ENCODE data around the gene TMEM181. TPM values are rescaled to one million over a fixed set of nuclear protein-coding genes. Genes with fewer than 3 reads are reported as not detected.
"Not testable (repeated sequence)": the region's sequence is repeated elsewhere in the genome, so short reads cannot be mapped to it uniquely, and the experiment has no call there.

Gene TMEM181
- total RNA-seq, 1 experiment from 2014 or later = 24.3 TPM

- no peak for DNase-seq (ENCODE audit: extremely low read depth, low read depth)
Observed at GRCh38 chr6:158633127-158633526, 73.2 kb downstream of the TMEM181 start.

GRCh38 chr6:158634695-158635426 lies 75.0 kb downstream of the TMEM181 start:
- no peak for DNase-seq (ENCODE audit: extremely low read depth, low read depth)

- no peak for DNase-seq (ENCODE audit: extremely low read depth, low read depth)
Observed at GRCh38 chr6:158635427-158636073, 75.7 kb downstream of the TMEM181 start.

DNA sequence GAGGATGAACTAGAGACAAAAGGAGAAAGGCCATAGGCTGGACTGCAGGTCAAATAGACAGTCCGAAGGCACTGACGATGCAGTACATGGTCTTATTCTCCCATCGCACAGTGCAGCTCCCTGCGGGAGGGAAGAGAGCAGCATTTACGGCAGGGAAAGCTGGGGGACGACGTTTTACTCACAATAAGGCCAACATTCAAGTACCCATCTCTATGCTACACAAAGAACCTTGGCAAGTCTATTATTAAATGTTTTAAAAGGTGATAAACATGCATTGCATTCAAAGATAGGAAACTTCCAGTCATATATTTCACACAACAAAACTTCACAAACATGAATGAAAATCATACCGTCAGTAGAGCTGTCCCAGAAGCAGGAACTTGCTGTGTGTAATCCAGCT lies 76.9 kb downstream of the TMEM181 start:
- DNase-seq (ENCODE audit: extremely low read depth, low read depth) = no peak

DNA sequence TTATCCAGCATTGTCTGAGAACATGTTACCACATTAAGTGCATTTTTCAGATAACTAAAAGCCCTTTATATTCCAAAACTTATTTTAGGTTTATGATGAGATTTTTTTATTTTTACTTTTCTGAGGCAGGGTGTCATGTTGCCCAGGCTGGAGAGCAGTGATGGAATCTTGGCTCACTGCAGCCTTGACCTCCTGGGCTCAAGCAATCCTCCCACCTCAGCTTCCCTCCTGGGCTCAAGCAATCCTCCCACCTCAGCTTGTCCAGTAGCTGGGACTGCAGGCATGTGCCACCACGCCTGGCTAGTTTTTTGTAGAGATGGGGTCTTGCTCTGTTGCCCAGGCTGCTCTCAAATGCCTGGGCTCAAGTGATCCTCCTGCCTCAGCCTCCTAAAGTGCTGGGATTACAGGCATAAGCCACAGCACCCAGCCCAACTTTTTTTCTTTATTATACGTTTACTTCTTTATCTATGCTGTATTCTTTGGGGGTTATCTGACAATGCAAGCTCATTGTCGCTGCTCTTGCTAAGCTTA lies 78.5 kb downstream of the TMEM181 start:
- no peak for DNase-seq (ENCODE audit: extremely low read depth, low read depth)

DNA sequence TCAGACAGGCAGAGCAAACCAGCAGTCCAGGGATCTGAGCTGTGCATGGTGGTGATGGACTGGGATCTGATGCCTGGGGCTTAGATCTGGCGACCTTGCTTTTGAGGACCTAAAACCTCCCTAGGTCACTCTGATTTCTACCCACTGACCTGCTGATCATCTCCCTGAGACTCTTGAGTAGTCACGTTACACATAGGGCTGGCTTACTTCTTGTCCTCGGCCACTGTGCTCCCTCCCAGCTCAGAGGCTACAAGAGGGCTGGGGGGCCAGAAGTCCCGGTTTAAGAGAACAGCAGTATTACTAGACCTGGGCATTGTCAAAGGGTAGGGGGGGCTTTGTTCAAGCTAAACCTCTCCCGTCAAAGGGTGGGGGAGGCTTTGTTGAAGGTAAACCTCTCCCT lies 79.2 kb downstream of the TMEM181 start:
- DNase-seq (ENCODE audit: extremely low read depth, low read depth) = no peak

- no peak for DNase-seq (ENCODE audit: extremely low read depth, low read depth)
Observed at GRCh38 chr6:158640519-158640918, 80.6 kb downstream of the TMEM181 start.

DNA sequence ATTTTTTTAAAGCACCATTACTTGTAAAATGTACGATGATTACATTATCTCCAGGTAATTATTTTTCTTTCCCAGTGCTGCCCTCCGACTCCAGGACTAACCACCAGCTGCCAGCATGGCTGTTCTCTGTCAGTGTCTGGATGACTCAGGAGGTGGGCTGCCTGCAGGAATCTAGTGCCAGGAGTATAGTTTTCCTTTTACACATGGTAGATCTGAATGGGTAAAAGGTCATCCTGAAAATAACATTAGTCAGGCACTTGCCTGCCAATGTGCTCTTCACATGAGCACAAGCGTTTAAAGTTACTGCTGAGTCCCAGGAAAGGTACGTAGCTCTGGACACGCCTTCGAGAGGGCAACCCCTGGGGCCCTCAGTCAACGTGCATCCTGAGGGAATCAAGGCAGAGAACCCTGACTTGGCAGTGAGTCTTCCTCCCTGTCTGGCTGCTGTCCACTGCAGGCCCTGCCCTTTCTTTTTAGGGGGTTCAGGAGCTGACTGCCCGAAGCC lies 82.3 kb downstream of the TMEM181 start:
- DNase-seq (ENCODE audit: extremely low read depth, low read depth) = no peak

DNA sequence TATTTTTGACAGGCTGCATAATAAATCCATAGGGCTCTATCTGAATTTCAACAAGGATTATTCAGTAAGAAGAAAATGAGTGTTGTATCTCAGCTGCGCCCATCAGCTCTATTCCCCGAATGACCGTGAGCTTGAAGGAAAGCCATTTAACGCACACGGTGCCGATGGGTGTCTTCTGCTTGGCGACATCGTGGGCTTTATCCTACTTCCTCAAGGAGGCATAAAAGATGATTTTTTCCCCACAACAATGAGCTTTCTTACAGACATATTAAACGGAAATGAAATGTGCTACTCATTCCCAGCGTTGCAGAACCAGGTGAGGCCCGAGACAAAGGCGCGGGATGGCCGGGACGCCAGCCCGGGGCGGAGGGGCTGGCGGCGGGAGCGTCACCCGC lies 83.9 kb downstream of the TMEM181 start:
- no peak for DNase-seq (ENCODE audit: extremely low read depth, low read depth)

DNA sequence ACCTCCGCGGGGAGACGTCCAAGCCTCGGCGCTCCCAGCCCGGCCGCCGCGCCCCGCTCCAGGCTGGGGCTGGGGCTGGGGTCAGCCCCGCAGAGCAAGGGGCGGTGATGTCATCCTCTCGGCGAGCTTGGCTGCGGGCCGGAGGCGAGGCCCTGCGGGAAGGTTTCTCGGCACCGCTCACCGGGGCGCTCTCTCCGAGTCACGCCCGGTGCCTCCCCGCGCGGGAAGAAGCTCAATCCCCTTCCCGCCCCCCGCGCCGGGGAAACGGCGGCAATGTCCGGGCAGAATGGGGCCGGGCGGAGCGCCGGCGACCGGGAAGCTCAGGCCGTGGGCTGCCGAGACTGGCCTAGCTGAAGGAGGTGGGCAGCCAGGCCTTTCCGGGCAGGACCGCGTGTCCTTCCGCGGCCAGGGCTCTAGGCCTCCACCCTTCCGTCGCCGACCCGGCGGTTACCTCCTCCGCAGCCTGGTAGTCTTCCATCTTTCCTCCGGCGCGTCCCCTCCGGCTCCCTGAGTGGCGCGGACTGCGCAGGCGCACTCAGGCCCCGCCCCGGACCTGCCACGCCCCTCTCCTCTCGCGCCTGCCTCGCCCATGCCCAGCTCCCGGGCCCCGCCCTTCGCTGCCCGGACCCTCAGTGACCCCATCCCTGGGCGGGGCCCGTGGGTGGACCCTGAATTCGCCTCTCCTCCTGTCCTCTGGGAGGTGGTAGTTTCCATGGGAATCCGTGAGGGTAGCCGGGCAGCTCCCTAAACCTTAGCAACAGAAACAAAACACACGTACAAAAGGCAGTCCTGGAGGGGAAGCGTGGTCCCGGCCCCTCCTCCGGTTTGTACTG lies 84.6 kb downstream of the TMEM181 start, which contains the start of gene DYNLT1:
Gene DYNLT1, minus strand, starts transcription at position 513 of the 833 bp plus-strand sequence. Its CDS starts 35 bp downstream, at position 478.
- peak; percentile 72 for DNase-seq (ENCODE audit: extremely low read depth, low read depth)

GRCh38 chr6:158645064-158646022 lies 85.5 kb downstream of the TMEM181 start:
- DNase-seq (ENCODE audit: extremely low read depth, low read depth) = no peak

- DNase-seq (ENCODE audit: extremely low read depth, low read depth) = no peak
Observed at GRCh38 chr6:158646023-158646910, 86.4 kb downstream of the TMEM181 start.

- DNase-seq (ENCODE audit: extremely low read depth, low read depth) = no peak
Observed at GRCh38 chr6:158647501-158647900, 87.6 kb downstream of the TMEM181 start.

- no peak for DNase-seq (ENCODE audit: extremely low read depth, low read depth)
Observed at GRCh38 chr6:158648682-158649131, 88.8 kb downstream of the TMEM181 start.

DNA sequence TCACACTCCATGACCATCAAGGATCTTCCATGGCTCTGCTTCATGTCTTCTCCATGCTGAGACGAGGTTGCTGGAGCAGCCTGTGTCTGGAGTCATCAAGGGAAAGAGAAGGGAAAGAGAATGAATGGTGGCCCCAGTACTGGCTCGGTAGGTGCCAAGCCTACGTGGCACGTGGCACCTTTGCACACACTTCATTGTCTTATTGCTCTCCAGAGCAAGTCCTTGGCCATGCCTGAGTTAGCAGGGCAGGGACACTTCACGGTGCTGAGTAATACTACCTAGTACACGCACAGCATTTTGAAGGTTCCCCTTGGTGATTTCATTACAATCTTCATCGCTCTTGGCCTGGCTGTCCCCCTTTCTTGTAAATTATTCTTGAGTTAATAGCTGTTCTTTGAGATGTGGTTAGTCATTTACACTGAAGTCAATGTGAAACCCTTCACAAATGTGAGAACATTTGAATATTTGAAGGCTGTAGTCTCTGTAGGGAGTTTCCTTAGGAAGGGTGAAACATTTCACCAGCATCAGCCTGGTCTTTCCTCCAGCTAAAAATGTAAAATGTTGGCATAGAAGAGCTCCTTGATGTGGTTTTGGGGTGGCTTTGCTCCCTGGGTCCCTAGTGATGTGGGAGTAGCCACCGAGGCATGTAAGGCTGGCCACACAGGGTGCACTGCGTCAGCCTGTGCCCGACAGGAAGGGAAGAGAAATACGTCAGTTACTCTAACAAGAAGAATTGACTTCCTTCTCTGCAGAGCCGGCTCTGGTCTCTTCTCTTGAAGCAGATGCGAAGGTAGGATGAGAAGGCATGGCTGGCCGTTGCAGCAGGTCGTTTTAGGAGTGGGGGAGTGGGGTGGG lies 89.6 kb downstream of the TMEM181 start, which contains the start of gene SYTL3:
Gene SYTL3, plus strand, starts transcription at position 766 of the 855 bp plus-strand sequence. CDS start 13,215 bp downstream, outside the sequence.
- no peak for DNase-seq (ENCODE audit: extremely low read depth, low read depth)

DNA sequence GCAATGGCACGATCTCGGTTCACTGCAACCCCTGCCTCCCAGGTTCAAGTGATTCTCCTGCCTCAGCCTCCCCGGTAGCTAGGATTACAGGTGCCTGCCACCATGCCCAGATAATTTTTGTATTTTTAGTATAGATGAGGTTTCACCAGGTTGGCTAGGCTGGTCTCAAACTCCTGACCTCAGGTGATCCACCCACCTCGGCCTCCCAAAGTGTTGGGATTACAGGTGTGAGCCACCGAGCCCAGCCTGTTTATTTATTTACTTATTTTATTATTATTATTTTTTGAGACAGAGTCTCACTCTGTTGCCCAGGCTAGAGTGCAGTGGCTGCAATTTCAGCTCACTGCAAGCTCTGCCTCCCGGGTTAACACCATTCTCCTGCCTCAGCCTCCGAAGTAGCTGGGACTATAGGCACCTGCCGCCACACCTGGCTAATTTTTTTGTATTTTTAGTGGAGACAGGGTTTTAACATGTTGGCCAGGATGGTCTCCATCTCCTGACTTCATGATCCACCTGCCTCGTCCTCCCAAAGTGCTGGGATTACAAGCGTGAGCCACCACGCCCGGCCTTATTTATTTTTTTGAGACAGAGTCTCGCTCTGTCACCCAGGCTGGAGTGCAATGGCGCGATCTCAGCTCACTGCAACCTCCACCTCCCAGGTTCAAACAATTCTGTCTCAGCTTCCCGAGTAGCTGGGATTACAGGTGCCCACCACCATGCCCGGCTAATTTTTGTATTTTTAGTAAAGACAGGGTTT lies 92.3 kb downstream of the TMEM181 start:
- not testable (repeated sequence) for DNase-seq (ENCODE audit: extremely low read depth, low read depth)
